ENCODE measurements around the gene DSP. TPM values are rescaled to one million over a fixed set of nuclear protein-coding genes. Genes with fewer than 3 reads are reported as not detected.

Gene DSP
- total RNA-seq, 2 experiments from 2014 or later: 0.06 TPM; not detected in 1

- Histone ChIP-seq H3K9me2 (ENCODE audit: insufficient read depth, low read length) (no peaks in the 10 kb centered on the region), H4K20me1 (ENCODE audit: insufficient read depth, low read length) (no peaks in the 10 kb centered on the region), H3K4me3 (ENCODE audit: low read depth, low read length, poor library complexity, severe bottlenecking) (no peak overlapping the region), H3K79me2 (ENCODE audit: insufficient read depth, low read depth, low read length) (no peaks in the 10 kb centered on the region), H3K27ac (ENCODE audit: low read depth, low read length, poor library complexity, severe bottlenecking) (no peak overlapping the region), H3K4me1 (ENCODE audit: insufficient read depth, low read length, poor library complexity, severe bottlenecking) (no peaks in the 10 kb centered on the region), H3K9me3 (ENCODE audit: low read length) (no peaks in the 10 kb centered on the region), H3K4me2 (ENCODE audit: low read length) (no peak overlapping the region), H3K36me3 (ENCODE audit: insufficient read depth, low read length) (no peaks in the 10 kb centered on the region), H2AFZ (ENCODE audit: low read length) (no peak overlapping the region)
- no peak for DNase-seq (ENCODE audit: low spot score)
- BruUV-seq (replicated peaks): no TSS peak
- intact Hi-C loops (cut with micrococcal nuclease; ENCODE audit: unreplicated experiment): no loop called here
- CTCF ChIA-PET (ENCODE audit: unreplicated experiment): no interaction called here
- no peak for TF ChIP-seq EZH2phosphoT487 (IDR thresholded peaks at IDR 0.05; ENCODE audit: borderline replicate concordance, low read depth, low read length)
- TF ChIP-seq CTCF (conservative IDR thresholded peaks at IDR 0.05; ENCODE audit: low read length): no peak
- POLR2A ChIA-PET: interaction anchor here (0.7 to 1.4 kb wide), 2 partner anchors 8 to 12 kb away, joined by 3 to 5 read pairs; no protein-coding TSS in a partner anchor
Observed at GRCh38 chr6:7546896-7547295, 5.4 kb downstream of the DSP start.

GRCh38 chr6:7547315-7547714 lies 5.8 kb downstream of the DSP start:
- H2AFZ ChIP-seq (ENCODE audit: low read length): no peak overlapping the region
- no peak overlapping the region for H3K27ac ChIP-seq (ENCODE audit: low read depth, low read length, poor library complexity, severe bottlenecking)
- H3K79me2 ChIP-seq (ENCODE audit: insufficient read depth, low read depth, low read length): no peaks in the 10 kb centered on the region
- H3K4me3 ChIP-seq (ENCODE audit: low read depth, low read length, poor library complexity, severe bottlenecking): no peak overlapping the region
- TF ChIP-seq CTCF (conservative IDR thresholded peaks at IDR 0.05; ENCODE audit: low read length) (no peak), EZH2phosphoT487 (IDR thresholded peaks at IDR 0.05; ENCODE audit: borderline replicate concordance, low read depth, low read length) (no peak)
- H3K9me3 ChIP-seq (ENCODE audit: low read length): no peaks in the 10 kb centered on the region
- H3K4me2 ChIP-seq (ENCODE audit: low read length): no peak overlapping the region
- no peak for DNase-seq (ENCODE audit: low spot score)
- no peaks in the 10 kb centered on the region for H3K4me1 ChIP-seq (ENCODE audit: insufficient read depth, low read length, poor library complexity, severe bottlenecking)
- H3K36me3 ChIP-seq (ENCODE audit: insufficient read depth, low read length): no peaks in the 10 kb centered on the region
- no peaks in the 10 kb centered on the region for H4K20me1 ChIP-seq (ENCODE audit: insufficient read depth, low read length)
- ChIA-PET POLR2A (interaction anchor here (0.7 kb wide), 1 partner anchor 8 kb away, joined by 3 read pairs; no protein-coding TSS in a partner anchor), CTCF (ENCODE audit: unreplicated experiment) (no interaction called here)
- no peaks in the 10 kb centered on the region for H3K9me2 ChIP-seq (ENCODE audit: insufficient read depth, low read length)
- intact Hi-C loops (cut with micrococcal nuclease; ENCODE audit: unreplicated experiment): no loop called here
- BruUV-seq (replicated peaks): no TSS peak

GRCh38 chr6:7550433-7550801 lies 8.9 kb downstream of the DSP start:
- CTCF ChIA-PET (ENCODE audit: unreplicated experiment): no interaction called here
- Histone ChIP-seq H3K27ac (ENCODE audit: low read depth, low read length, poor library complexity, severe bottlenecking) (no peak overlapping the region), H3K79me2 (ENCODE audit: insufficient read depth, low read depth, low read length) (no peaks in the 10 kb centered on the region), H3K4me1 (ENCODE audit: insufficient read depth, low read length, poor library complexity, severe bottlenecking) (no peaks in the 10 kb centered on the region), H2AFZ (ENCODE audit: low read length) (no peak overlapping the region), H3K4me2 (ENCODE audit: low read length) (no peak overlapping the region), H3K36me3 (ENCODE audit: insufficient read depth, low read length) (no peaks in the 10 kb centered on the region), H4K20me1 (ENCODE audit: insufficient read depth, low read length) (no peaks in the 10 kb centered on the region), H3K9me3 (ENCODE audit: low read length) (no peaks in the 10 kb centered on the region), H3K9me2 (ENCODE audit: insufficient read depth, low read length) (no peaks in the 10 kb centered on the region), H3K4me3 (ENCODE audit: low read depth, low read length, poor library complexity, severe bottlenecking) (no peak overlapping the region)
- no peak for TF ChIP-seq EZH2phosphoT487 (IDR thresholded peaks at IDR 0.05; ENCODE audit: borderline replicate concordance, low read depth, low read length)
- TF ChIP-seq CTCF (conservative IDR thresholded peaks at IDR 0.05; ENCODE audit: low read length): no peak
- POLR2A ChIA-PET: no interaction called here
- no TSS peak for BruUV-seq (replicated peaks)
- no peak for DNase-seq (ENCODE audit: low spot score)
- intact Hi-C loops (cut with micrococcal nuclease; ENCODE audit: unreplicated experiment): no loop called here

Data from OCI-LY7 (cell line).